Right renal pelvis (tissue), 4 donors: ENCODE results near the gene SEMA3B. TPM values are rescaled to one million over a fixed set of nuclear protein-coding genes. Genes with fewer than 3 reads are reported as not detected.
"Not testable (repeated sequence)": the region's sequence is repeated elsewhere in the genome, so short reads cannot be mapped to it uniquely, and the experiment has no call there.

Experiments
- DNase-seq, 4 donors: peaks; one replicate each; pipeline ENCODE4 v3.0.0-alpha.2; 2013; ENCODE audit warnings: low read depth in 4 of 4, low spot score in 3 of 4, missing footprints in 1 of 4
- polyA plus RNA-seq, 4 donors: library from polyadenylated mRNA; unstranded; fragments of 120-200 nt; gene quantifications; one replicate each; pipeline ENCODE4 v1.2.1, GENCODE V29; 2013; ENCODE audit not compliant: insufficient read length in 4 of 4

SEMA3B gene
- 100 to 1,000 TPM in 1 of 4 donors, 10 to 100 TPM in 3; 86.9 to 125 (median 92.2) TPM for polyA plus RNA-seq

DNA sequence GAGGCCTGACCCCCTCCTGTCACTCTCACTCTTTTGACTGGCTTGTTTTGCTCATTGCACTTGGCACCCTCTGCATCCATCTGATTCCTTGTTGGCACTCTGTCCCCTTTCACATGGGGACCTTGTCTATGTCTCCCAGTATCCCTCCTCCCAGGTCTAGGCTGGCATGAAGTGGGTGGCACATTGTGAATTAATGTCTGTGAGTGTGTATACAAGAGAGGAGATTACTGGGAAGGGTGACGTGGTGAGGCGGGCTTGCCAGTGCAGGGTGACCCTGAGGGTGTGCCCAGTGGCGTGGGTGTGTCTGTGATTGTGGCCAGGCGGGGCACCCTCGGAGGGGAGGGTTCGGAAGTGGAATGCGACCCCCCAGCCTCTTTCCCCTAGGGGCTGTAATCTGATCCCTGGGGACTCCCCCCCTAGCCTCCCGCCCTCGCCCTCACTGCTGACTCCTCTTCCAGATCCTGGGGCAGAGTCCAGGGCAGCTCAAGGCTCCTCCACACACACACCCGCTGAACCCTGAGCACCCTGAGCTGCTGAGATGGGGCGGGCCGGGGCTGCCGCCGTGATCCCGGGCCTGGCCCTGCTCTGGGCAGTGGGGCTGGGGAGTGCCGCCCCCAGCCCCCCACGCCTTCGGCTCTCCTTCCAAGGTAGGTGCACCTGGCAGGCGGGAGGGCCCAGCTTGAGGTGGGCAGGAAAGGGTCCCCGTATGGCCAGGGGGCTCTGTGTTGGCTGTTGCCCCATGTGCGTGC is at the start of gene SEMA3B:
TSS of gene SEMA3B (plus strand) at position 445 of the 749 bp plus-strand sequence. CDS start at position 539, 94 bp downstream.
- DNase-seq: no peak

- no peak for DNase-seq
These were observed 49.7 kb upstream of the SEMA3B start for GRCh38 chr3:50219285-50219684.

GRCh38 chr3:50220109-50220508 is 48.8 kb upstream of the SEMA3B start:
- no peak for DNase-seq

GRCh38 chr3:50221051-50221410 is 47.9 kb upstream of the SEMA3B start:
- no peak for DNase-seq

DNA sequence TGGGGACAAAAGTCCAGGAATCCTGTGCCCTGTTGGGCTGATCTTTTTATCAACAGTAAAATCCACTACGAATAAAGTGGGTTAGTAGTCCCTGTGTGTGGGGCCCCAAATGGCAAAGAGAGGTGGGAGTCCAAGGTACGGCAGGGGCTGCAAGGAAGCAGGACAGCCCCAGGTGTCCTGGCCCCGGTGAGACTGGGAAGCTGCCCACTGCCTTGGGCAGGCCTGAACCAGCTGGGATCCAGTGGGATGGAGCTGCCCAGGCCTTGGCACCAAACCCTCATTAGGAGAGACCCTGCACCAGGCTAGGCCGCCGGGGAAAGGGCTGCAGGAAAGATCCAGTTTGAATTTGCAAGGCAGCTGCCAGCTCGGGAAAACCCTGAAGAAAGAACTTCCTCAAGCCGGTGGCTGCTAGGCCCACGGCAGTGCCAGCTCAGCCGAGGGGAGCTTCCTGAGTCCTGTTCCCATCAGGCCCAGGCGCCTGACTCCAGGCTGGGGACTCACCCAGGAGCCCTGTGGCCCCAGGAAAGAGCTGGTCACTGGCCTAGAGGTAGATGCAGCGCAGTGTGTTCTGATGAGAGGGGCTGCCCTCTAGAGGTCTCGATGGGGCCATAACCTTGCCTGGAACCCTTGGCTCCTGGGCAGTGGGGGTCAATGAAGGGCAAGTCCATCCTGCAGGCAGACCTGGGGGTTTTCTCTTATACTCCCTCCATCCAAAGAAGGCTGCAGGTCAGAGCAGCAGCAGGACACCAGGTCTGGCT is 47.4 kb upstream of the SEMA3B start:
- DNase-seq: no peak

- DNase-seq: no peak
These were observed 46.8 kb upstream of the SEMA3B start for GRCh38 chr3:50222169-50222528.

- DNase-seq: no peak
These were observed 44.3 kb upstream of the SEMA3B start for GRCh38 chr3:50224639-50225038.

GRCh38 chr3:50226888-50227389 is 42.0 kb upstream of the SEMA3B start:
- DNase-seq: no peak

DNA sequence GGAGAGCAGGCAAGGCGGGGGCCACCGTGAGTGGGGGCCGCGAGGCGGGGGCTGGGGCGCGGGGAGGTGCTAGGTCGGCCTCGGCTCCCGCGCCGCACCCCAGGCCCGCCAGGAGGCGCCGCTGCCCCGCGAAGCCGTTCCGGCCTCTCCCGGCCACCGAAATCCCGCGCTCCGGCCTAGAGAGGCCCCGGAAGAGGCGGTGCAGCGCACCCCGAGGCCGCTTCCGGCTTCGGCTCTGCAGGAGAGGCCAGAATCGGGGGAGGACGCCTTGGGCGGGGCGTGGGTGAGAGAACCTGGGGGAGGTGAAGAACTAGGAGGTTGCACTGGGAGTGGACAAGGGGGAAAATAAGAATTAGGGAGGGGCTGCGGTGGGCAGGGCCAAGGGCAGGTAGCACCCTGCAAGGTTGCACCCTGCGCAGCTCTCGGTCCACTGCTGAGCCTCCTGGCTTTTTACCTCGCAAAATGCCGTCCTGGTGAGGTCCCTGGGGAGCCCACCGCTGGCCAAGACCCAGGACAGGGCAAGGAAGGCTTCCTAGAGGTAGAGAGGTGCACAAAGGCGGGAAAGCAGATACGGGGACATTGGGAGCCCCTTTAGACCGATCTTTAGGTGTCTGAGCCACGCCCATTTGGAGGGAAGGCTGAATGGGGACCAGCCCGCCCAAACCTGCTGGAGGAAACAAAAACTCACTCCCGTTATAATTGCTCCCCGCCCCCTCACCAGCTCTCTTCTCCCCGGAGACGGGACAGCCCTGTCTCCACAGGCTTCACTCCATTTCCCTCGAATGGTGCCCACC is 41.4 kb upstream of the SEMA3B start:
- peak; percentile 88 to 94 (median 91) for DNase-seq

GRCh38 chr3:50228184-50228763 is 40.7 kb upstream of the SEMA3B start:
- DNase-seq: not testable (repeated sequence)

DNA sequence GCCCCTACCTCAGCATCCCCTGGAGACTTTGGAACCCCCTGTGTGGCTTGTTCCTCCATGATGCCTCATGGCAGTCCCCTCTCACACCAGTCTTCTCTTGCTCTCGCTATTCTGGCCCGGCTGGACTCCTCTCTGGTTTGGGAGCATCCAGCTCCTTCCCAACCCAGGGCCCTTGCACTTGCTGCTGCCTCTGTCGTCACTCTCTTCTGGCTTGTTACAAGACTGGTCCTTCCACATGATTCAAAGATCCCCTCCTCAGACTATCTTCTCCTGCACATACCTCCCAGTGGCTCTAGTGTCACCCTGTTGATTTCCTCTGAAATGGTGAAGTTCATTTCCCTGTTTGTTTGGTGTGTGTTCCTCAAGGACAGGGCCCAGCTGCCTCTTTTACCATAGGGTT is 39.5 kb upstream of the SEMA3B start:
- DNase-seq: no peak

- no peak for DNase-seq
These were observed 38.7 kb upstream of the SEMA3B start for GRCh38 chr3:50230104-50230793.

DNA sequence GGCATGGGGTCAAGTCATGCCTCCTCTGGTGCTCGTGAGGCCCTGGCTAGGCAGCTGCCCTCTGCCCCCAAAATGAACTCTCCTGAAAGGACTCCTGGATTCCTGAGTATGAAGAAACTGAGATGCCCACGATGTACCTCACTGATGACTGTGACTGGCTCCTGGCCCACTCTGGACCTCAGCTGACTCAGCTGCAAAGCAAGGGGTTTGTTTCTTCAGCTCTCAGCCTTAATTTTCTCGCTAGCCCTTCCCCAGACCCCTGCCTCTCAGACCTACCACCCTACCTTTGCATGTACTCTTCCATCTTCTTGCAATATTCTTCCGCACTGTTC is 38.2 kb upstream of the SEMA3B start:
- DNase-seq: no peak

- no peak for DNase-seq
These were observed 37.4 kb upstream of the SEMA3B start for GRCh38 chr3:50231581-50231980.

GRCh38 chr3:50232303-50232702 is 36.6 kb upstream of the SEMA3B start:
- DNase-seq: no peak

GRCh38 chr3:50233176-50233575 is 35.8 kb upstream of the SEMA3B start:
- DNase-seq: no peak

GRCh38 chr3:50235716-50236483 is 33.0 kb upstream of the SEMA3B start, which contains the start of gene GNAI2:
TSS of gene GNAI2 (plus strand) at chr3:50236204. CDS start at chr3:50236336, 132 bp downstream.
- DNase-seq: peak; percentile 91 to 97 (median 94)

DNA sequence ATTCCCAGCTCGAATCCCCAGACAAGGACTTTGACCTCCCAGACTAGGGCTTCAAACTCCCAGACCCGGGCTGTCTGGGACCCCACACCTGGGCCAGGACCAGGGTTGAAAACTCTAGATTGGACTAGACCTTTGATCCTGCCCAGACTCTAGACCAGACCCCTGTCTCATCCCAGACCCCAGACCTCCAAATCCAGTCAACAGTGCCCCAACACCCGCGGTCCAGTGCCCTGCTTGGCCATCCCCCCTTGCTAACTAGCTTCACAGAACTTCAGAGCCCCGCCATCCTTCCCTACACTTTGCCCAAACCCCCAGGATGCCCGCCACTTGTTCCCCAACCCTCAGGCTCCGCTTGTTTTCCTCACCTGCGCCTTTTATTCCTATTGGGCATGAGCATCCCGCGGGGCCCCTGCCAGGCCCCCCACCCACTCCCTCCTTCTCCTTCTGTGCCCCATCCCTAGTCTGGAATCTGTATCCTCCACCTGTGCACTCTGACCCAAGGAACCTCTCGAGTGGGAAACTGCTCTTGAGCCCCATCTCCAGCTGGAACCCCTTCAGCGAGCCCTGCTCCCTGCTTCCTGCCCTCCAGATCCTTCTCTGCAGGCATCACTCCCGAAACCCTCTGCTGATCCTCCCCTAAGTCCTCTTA is 32.3 kb upstream of the SEMA3B start:
- no peak for DNase-seq

DNA sequence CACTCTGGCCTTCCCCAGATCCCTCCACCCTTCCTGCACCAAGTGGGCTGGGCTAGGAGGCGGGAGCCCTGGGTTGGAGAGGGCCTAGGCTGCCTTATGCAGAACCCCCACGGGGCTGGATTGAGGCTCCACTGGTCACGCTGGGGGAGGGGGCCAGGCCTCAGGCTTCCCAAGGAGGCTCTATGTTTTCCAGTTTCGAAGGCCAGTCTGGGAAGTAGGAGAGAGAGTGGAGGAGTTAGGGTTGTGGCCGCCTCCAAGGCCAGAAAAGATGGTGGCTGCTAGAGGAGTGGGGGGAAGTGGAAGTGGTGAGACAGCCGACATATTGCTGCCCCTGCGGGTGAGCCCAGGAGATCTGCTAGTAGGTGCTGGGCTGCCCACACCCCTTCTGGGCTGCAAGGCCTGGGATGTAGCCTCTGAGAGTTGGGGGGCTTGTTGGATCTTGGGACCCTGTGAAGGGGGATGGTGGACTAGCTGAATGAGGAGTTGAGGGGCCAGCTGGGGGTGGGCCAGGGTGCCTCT is 31.8 kb upstream of the SEMA3B start:
- DNase-seq: no peak
